Stimulated activated CD4-positive, alpha-beta T cell treated with anti-CD3 and anti-CD28 coated beads, Interleukin-2, amount 100 ng/mL, for 4 hours (primary cell): Measurements from ENCODE around the gene MT3.
"Not testable (repeated sequence)": the region's sequence is repeated elsewhere in the genome, so short reads cannot be mapped to it uniquely, and the experiment has no call there.

Source experiments
- DNase-seq: peaks from one replicate; pipeline ENCODE4 v3.0.0-alpha.2; 2020; ENCODE audit warnings: low read depth

Gene MT3

GRCh38 chr16:56610017-56610608 lies 20.8 kb downstream of the MT3 start:
- DNase-seq = peak; percentile 76

GRCh38 chr16:56610609-56611111 lies 21.3 kb downstream of the MT3 start:
- DNase-seq = peak; percentile 26

DNA sequence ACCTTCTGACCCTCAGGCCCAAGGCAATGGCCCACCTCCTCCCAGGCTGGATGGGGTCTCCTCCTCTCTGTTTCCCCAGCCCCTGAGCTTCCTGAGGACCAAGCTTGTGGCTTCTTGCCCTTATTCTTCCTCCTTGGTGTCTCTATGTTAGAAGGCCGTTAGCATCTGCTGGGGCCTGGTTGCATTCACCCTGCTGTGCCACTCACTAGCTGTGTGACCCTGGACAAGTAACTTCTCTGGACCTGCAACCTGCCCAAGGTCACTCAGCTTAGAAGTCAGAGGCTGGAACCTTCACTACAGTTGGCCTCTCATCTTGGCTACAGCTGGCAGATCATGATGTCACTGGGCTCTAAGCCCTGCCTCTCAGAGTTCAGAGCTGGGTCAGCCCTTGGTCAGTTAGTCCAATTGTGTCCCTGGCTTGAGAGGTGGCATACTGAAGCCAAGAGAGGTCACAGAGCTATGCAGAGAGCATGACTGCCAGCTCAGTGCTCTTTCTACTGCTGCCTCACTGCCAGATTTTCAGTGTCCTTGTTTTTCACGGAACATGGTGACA lies 22.0 kb downstream of the MT3 start:
- no peak for DNase-seq

DNA sequence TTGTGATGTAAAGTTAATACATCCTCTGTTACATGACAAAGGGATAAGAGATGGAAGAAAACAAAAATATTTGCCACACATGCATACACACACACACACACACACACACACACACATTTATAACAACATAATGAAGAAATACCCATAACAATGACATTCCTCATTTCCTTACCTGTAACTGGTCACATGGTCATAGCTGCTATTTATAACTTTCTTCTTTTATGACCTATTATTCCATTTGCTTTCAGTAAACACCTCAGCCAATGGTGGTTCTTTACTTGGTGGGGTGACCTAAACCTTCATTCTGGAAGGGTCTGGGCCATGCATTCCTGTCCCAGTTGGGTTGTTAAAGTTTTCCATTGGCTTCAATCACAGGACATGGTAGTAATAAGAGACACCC lies 24.4 kb downstream of the MT3 start:
- DNase-seq = no peak

GRCh38 chr16:56614549-56614991 lies 25.2 kb downstream of the MT3 start:
- no peak for DNase-seq

DNA sequence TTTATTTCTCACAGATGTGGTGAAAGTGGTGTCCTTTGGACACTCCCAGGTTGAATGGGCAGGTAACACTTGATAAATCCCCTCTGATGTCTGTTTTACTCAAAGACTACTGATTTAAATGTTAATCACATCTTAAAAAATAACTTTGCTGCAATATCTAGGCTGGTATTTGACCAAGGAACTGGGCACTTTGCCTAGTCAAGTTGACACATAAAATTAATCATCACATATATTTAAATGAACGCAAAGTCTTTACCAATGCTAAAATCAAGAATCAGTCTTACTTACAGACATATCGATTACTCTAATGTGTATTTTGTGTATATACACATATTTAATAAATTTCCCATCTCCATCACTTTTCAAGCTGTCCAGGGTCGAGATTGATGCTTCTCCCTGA lies 26.0 kb downstream of the MT3 start:
- DNase-seq = no peak

DNA sequence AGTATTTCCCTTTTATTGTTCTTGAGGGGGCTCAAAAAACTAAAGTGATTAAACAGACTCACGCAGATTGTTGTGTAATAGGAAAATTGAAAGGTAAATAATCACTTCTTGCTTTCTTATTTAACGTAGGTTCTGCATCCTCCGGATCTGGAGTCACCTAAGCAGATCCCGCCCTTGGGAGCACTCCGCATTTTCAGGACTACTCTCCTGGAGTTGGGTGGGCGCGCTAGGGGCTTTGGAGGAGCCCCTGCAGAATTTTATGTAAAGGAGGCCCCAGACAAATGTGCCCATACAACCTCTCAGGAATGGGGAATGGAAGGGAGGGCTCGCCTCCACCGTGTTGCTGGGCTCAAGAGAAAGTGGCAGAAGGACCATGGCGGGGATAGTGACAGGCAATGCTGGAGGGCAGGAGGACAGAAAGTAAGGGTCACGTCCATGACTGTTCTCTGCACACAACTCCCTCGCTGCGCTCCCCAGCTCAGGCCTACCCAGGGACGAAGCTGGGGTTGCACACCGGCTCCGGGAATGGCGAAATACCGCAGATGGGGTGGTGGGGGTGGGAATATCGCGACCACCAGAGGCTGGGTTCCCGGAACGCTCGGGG lies 27.4 kb downstream of the MT3 start:
- DNase-seq = no peak

- DNase-seq = peak; percentile 35
These were observed 28.1 kb downstream of the MT3 start for GRCh38 chr16:56617212-56618085.

DNA sequence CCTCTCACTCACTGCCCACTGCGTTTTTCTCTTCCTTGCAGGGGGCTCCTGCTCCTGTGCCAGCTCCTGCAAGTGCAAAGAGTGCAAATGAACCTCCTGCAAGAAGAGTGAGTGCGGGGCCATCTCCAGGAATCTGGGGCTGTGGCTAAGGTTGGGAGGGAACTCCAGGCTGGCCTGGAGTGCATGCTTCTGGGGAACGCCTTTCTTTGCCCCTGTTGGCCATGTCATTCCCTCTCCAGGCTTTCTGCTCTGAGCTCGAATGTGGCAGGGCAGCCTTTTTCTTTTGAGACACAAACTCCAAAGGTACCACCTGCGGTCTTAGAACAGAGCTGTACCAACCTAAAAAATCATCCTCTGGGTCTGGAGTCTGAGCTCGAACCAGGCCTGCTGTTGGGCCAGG lies 28.8 kb downstream of the MT3 start:
- DNase-seq = no peak

- DNase-seq = no peak
These were observed 31.1 kb downstream of the MT3 start for GRCh38 chr16:56620339-56620897.

- not testable (repeated sequence) for DNase-seq
These were observed 32.5 kb downstream of the MT3 start for GRCh38 chr16:56621665-56622445.

DNA sequence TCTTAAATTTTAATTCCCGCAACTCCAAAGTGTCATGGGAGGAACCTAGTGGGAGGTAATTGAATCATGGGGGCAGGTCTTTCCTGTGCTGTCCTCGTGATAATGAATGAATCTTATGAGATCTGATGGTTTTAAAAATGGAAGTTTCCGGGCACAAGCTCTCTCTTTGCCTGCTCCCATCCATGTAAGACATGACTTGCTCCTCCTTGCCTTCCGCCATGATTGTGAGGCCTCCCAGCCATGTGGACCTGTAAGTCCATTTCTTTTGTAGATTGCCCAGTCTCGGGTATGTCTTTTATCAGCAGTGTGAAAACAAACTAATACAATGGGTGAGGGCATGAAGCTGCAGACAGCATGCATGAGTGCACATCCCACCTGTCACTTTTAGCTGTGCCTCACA lies 33.9 kb downstream of the MT3 start:
- not testable (repeated sequence) for DNase-seq

- DNase-seq = no peak
These were observed 34.3 kb downstream of the MT3 start for GRCh38 chr16:56623637-56624036.

GRCh38 chr16:56625140-56625942 lies 36.0 kb downstream of the MT3 start, which contains the start of gene MT1E:
MT1E (plus strand) TSS chr16:56625781; CDS start chr16:56625852, 71 bp downstream.
- DNase-seq = no peak

GRCh38 chr16:56625943-56626654 lies 36.8 kb downstream of the MT3 start:
- DNase-seq = no peak

DNA sequence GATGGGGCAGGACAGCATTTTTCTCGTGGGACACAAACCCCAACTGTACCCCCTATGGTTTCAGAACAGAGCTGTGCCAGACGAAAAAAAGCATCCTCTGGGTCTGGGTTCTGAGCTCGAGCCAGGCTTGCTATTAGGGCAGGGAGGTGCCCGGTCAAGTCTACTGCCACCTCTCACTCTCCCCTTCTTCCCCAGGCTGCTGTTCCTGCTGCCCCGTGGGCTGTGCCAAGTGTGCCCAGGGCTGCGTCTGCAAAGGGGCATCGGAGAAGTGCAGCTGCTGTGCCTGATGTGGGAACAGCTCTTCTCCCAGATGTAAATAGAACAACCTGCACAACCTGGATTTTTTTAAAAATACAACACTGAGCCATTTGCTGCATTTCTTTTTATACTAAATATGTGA lies 37.4 kb downstream of the MT3 start:
- no peak for DNase-seq

DNA sequence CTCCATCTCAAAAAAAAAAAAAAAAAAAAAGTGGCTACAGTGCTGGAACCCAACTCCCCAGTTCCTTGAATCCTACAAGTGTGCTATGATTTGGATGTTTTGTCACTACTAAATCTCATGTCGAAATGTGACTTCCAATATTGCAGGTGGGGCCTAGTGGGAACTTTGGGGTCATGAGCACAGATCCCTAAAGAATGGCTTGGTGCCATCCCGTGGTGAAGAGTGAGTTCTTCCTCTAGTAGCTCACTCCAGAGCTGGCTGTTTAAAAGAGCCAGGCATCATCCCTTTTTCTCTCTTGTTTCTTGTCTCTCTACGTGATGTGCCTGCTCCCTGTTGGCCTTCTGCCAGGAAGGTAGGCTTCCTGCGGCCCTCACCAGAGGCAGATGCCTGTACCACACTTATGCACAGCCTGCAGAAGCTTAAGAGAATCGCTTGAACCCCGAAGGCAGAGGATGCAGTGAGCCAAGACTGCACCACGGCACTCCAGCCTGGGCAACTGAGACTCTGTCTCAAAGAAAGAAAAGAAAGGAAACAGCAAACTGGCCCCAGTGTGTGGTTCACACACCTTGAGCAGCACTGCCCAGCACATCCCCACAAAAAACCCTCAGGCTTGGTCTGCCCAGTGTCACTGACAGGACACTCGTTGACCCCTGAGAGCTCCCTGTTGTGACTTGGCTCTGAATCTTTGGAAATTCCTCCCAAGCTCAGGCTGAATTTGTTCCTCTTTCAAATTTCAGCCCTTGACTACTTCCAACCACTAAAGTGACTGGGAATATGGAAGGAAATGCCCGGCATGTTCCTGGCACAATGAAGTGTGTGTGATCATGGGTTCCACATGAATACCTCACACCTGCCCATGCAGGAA lies 39.4 kb downstream of the MT3 start:
- no peak for DNase-seq

DNA sequence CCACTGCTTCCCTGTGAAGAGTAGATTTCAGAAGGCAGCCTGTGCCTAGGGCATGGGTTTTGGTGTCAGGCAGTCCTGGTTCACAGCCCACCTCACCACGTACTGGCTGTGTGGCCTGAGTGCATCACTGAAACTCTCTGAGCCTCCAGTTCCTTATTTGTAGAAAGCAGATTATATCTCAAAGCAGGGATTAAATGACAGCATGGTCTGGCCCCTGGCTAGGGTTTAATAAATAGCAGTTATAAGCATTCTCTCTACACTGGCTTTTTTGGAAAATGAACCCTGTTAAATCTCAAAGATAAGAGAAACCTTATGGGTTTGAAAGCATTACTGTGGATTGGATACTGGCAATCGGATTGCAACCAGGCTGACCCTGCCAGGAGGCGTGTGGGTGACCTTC lies 40.2 kb downstream of the MT3 start:
- no peak for DNase-seq

DNA sequence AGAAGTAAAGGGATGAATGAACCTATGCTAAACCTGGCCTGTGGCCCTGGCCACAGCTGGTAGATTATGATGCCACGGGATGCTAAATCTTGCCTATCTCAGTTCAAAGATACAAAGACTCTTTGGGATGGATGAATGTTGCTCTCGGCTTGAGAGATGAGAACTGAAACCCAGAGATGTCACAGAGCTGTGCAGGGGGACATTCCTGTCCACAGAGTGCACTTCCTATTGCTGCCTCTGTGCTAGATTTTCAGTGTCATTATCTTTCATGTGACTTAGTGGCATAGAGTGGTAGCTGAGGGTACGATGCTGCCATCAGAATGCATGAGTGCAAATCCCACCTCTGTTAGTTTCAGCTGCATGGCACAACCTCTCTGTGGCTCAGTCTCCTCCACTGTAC lies 40.8 kb downstream of the MT3 start:
- no peak for DNase-seq
